Trophoblast cell (in vitro differentiated cells and primary cell): ENCODE results near the gene PAQR7.

Source experiments
- DNase-seq, 2 donors: peaks; one replicate each; pipeline ENCODE4 v3.0.0-alpha.2; 2016
- H2AFZ ChIP-seq: 2 replicates; pipeline ENCODE4 v1.6.1; 2013; ENCODE audit warnings: low read length, moderate library complexity, mild to moderate bottlenecking; ENCODE audit not compliant: insufficient read depth, poor library complexity
- H2AK5ac ChIP-seq: 2 replicates; pipeline ENCODE4 v1.6.1; 2013; ENCODE audit warnings: mild to moderate bottlenecking, low read length
- H2BK120ac ChIP-seq: 2 replicates; pipeline ENCODE4 v1.6.1; 2013; ENCODE audit warnings: low read length, mild to moderate bottlenecking, moderate library complexity; ENCODE audit not compliant: insufficient read depth, poor library complexity
- H2BK12ac ChIP-seq: 2 replicates; pipeline ENCODE4 v1.6.1; 2013; ENCODE audit warnings: mild to moderate bottlenecking, low read length, moderate library complexity
- H2BK5ac ChIP-seq: 2 replicates; pipeline ENCODE4 v1.6.1; 2013; ENCODE audit warnings: low read length, low read depth, moderate library complexity, mild to moderate bottlenecking; ENCODE audit not compliant: poor library complexity
- H3K14ac ChIP-seq: 2 replicates; pipeline ENCODE4 v1.6.1; 2013; ENCODE audit warnings: mild to moderate bottlenecking, low read length
- H3K18ac ChIP-seq: 2 replicates; pipeline ENCODE4 v1.6.1; 2013; ENCODE audit warnings: mild to moderate bottlenecking, low read length
- H3K23ac ChIP-seq: 2 replicates; pipeline ENCODE4 v1.6.1; 2013; ENCODE audit warnings: low read length
- H3K27ac ChIP-seq: 2 replicates; pipeline ENCODE4 v1.5.1; 2013; ENCODE audit warnings: low read depth, mild to moderate bottlenecking, inconsistent platforms, low read length, moderate library complexity
- H3K27me3 ChIP-seq: 2 replicates; pipeline ENCODE4 v1.6.1; 2013; ENCODE audit warnings: inconsistent platforms, mild to moderate bottlenecking, low read length, moderate library complexity; ENCODE audit not compliant: insufficient read depth
- H3K36me3 ChIP-seq, 2 experiments: 1 replicate in 1 of 2; 2 replicates in 1 of 2; pipeline ENCODE4 v1.6.1; 2013; ENCODE audit warnings: low read length in 2 of 2, mild to moderate bottlenecking in 2 of 2, moderate library complexity in 1 of 2; ENCODE audit not compliant: insufficient read depth in 2 of 2, control insufficient read depth in 1 of 2
- H3K4ac ChIP-seq: 2 replicates; pipeline ENCODE4 v1.6.1; 2013; ENCODE audit warnings: low read depth, mild to moderate bottlenecking, low read length, moderate library complexity
- H3K4me1 ChIP-seq, 2 experiments: 1 replicate in 1 of 2; 2 replicates in 1 of 2; pipeline ENCODE4 v1.6.1; 2013; ENCODE audit warnings: low read length in 2 of 2, mild to moderate bottlenecking in 2 of 2, moderate library complexity in 1 of 2; ENCODE audit not compliant: insufficient read depth in 2 of 2, control insufficient read depth in 1 of 2
- H3K4me2 ChIP-seq: 2 replicates; pipeline ENCODE4 v1.6.1; 2013; ENCODE audit warnings: inconsistent platforms, mild to moderate bottlenecking, low read length, moderate library complexity
- H3K4me3 ChIP-seq: 2 replicates; pipeline ENCODE4 v1.5.1; 2013; ENCODE audit warnings: mild to moderate bottlenecking, low read depth, low read length, inconsistent platforms
- H3K79me1 ChIP-seq: one replicate; pipeline ENCODE4 v1.6.1; 2013; ENCODE audit warnings: low read length
- H3K79me2 ChIP-seq: 2 replicates; pipeline ENCODE4 v1.6.1; 2013; ENCODE audit warnings: low read length, mild to moderate bottlenecking; ENCODE audit not compliant: control insufficient read depth, insufficient read depth, poor library complexity
- H3K9ac ChIP-seq: 2 replicates; pipeline ENCODE4 v1.6.1; 2013; ENCODE audit warnings: mild to moderate bottlenecking, low read length
- H3K9me3 ChIP-seq: 2 replicates; pipeline ENCODE4 v1.6.1; 2013; ENCODE audit warnings: low read depth, mild to moderate bottlenecking, control low read depth, inconsistent platforms, low read length; ENCODE audit not compliant: insufficient read depth
- H4K12ac ChIP-seq: 2 replicates; pipeline ENCODE4 v1.6.1; 2013; ENCODE audit warnings: low read depth, mild to moderate bottlenecking, low read length, moderate library complexity
- H4K8ac ChIP-seq: 2 replicates; pipeline ENCODE4 v1.6.1; 2013; ENCODE audit warnings: low read depth, mild to moderate bottlenecking, low read length, moderate library complexity
- H4K91ac ChIP-seq: one replicate; pipeline ENCODE4 v1.6.1; 2013; ENCODE audit warnings: low read depth, mild to moderate bottlenecking, low read length, moderate library complexity
- WGBS: extraction: QIAGEN DNeasy Blood & Tissue Kit; methylation state at CpG from one replicate; pipeline ENCODE4 v1.1.7; 2013; ENCODE audit warnings: missing lambda C conversion rate; ENCODE audit not compliant: insufficient read length, insufficient coverage; ENCODE audit errors: extremely low coverage; 5-methylcytosine and 5-hydroxymethylcytosine counted together

The PAQR7 gene

GRCh38 chr1:25908161-25908560 lies 32.7 kb upstream of the PAQR7 start:
- no peak overlapping the region for H2BK120ac ChIP-seq
- H3K23ac ChIP-seq, result no peak overlapping the region
- no peak overlapping the region for H2BK12ac ChIP-seq
- H2BK5ac ChIP-seq, result no peak overlapping the region
- no peak overlapping the region for H3K27ac ChIP-seq
- no peak overlapping the region for H3K9ac ChIP-seq
- DNase-seq, result no peak
- H2AK5ac ChIP-seq, result no peak overlapping the region
- no peak overlapping the region for H3K4me3 ChIP-seq
- H3K18ac ChIP-seq, result no peak overlapping the region
- no peaks in the 10 kb centered on the region for H3K9me3 ChIP-seq
- no peak overlapping the region for H4K91ac ChIP-seq
- no peak overlapping the region for H3K14ac ChIP-seq
- H3K79me2 ChIP-seq, result peaks cover 14% of the 10 kb centered on the region
- H3K36me3 ChIP-seq, result peaks cover 0 to 3% of the 10 kb centered on the region in 2 experiments
- H3K4me1 ChIP-seq, result peaks cover 6 to 12% of the 10 kb centered on the region in 2 experiments
- no peak overlapping the region for H4K8ac ChIP-seq
- H3K4ac ChIP-seq, result no peak overlapping the region
- H3K4me2 ChIP-seq, result no peak overlapping the region
- WGBS, result no CpG with 5 or more reads among the region's 1 CpG
- H3K79me1 ChIP-seq, result peaks cover 10% of the 10 kb centered on the region
- H4K12ac ChIP-seq, result no peak overlapping the region
- H2AFZ ChIP-seq, result no peak overlapping the region
- no peaks in the 10 kb centered on the region for H3K27me3 ChIP-seq

- H2BK120ac ChIP-seq, result no peak overlapping the region
- H4K8ac ChIP-seq, result no peak overlapping the region
- H3K4me3 ChIP-seq, result no peak overlapping the region
- H2AFZ ChIP-seq, result no peak overlapping the region
- no peaks in the 10 kb centered on the region for H3K27me3 ChIP-seq
- H3K23ac ChIP-seq, result no peak overlapping the region
- H3K79me1 ChIP-seq, result peaks cover 10% of the 10 kb centered on the region
- DNase-seq, result no peak
- no peak overlapping the region for H2BK5ac ChIP-seq
- peaks cover 6 to 12% of the 10 kb centered on the region in 2 experiments for H3K4me1 ChIP-seq
- H3K4ac ChIP-seq, result no peak overlapping the region
- peaks cover 0 to 6% of the 10 kb centered on the region in 2 experiments for H3K36me3 ChIP-seq
- no peak overlapping the region for H2AK5ac ChIP-seq
- H3K9ac ChIP-seq, result no peak overlapping the region
- H4K91ac ChIP-seq, result no peak overlapping the region
- no peaks in the 10 kb centered on the region for H3K9me3 ChIP-seq
- no peak overlapping the region for H3K14ac ChIP-seq
- no peak overlapping the region for H3K27ac ChIP-seq
- H3K18ac ChIP-seq, result no peak overlapping the region
- H2BK12ac ChIP-seq, result no peak overlapping the region
- H3K4me2 ChIP-seq, result no peak overlapping the region
- H3K79me2 ChIP-seq, result peaks cover 14% of the 10 kb centered on the region
- H4K12ac ChIP-seq, result no peak overlapping the region
- no CpG with 5 or more reads among the region's 6 CpGs for WGBS
Measured at GRCh38 chr1:25907601-25908000, 32.1 kb upstream of the PAQR7 start.

- peaks cover 4 to 12% of the 10 kb centered on the region in 2 experiments for H3K4me1 ChIP-seq
Measured at GRCh38 chr1:25906644-25907300, 31.3 kb upstream of the PAQR7 start.

GRCh38 chr1:25905680-25906643 lies 30.5 kb upstream of the PAQR7 start, which contains the start of gene STMN1:
TSS of gene STMN1 (minus strand) at chr1:25906419. CDS start at chr1:25904676, 1,743 bp downstream.
- Histone ChIP-seq H3K4me3 (peak within 1 kb of the TSS; percentile 96), H2BK12ac (peak within 1 kb of the TSS; percentile 61), H3K14ac (peak within 1 kb of the TSS; percentile 92), H2AFZ (peak within 1 kb of the TSS; percentile 91), H3K4me1 (peaks cover 4 to 12% of the 10 kb centered on the region in 2 experiments), H3K79me2 (peaks cover 14% of the 10 kb centered on the region), H3K9ac (peak within 1 kb of the TSS; percentile 98), H3K36me3 (peaks cover 5 to 17% of the 10 kb centered on the region in 2 experiments), H2BK5ac (peak within 1 kb of the TSS; percentile 94), H3K27ac (peak within 1 kb of the TSS; percentile 91), H3K4ac (peak within 1 kb of the TSS; percentile 98), H4K12ac (peak within 1 kb of the TSS; percentile 95), H3K18ac (peak within 1 kb of the TSS; percentile 96), H4K8ac (peak within 1 kb of the TSS; percentile 95), H3K4me2 (peak within 1 kb of the TSS; percentile 96), H4K91ac (peak within 1 kb of the TSS; percentile 97), H3K9me3 (no peaks in the 10 kb centered on the region), H3K23ac (no peak within 1 kb of the TSS), H3K79me1 (peaks cover 10% of the 10 kb centered on the region), H3K27me3 (no peaks in the 10 kb centered on the region), H2BK120ac (peak within 1 kb of the TSS; percentile 85), H2AK5ac (peak within 1 kb of the TSS; percentile 67)
- peak; percentile 53 to 78 for DNase-seq
- WGBS, result no CpG with 5 or more reads among the region's 102 CpGs

More at GRCh38 chr1:25906644-25907300, 31.3 kb upstream of the PAQR7 start:
- peaks cover under 1 to 10% of the 10 kb centered on the region in 2 experiments for H3K36me3 ChIP-seq
- H4K12ac ChIP-seq, result peak overlapping the region; percentile 95
- WGBS, result no CpG with 5 or more reads among the region's 34 CpGs
- peak overlapping the region; percentile 42 for H3K4ac ChIP-seq
- no peaks in the 10 kb centered on the region for H3K27me3 ChIP-seq
- DNase-seq, result peak; percentile 68 to 76
- no peak overlapping the region for H3K27ac ChIP-seq
- peak overlapping the region; percentile 95 for H4K8ac ChIP-seq
- peak overlapping the region; percentile 76 for H4K91ac ChIP-seq
- peak overlapping the region; percentile 77 for H3K4me3 ChIP-seq
- H2BK120ac ChIP-seq, result peak overlapping the region; percentile 73
- peak overlapping the region; percentile 79 for H3K9ac ChIP-seq
- peak overlapping the region; percentile 78 for H3K14ac ChIP-seq
- peak overlapping the region; percentile 61 for H2BK12ac ChIP-seq
- H2AK5ac ChIP-seq, result peak overlapping the region; percentile 42
- no peak overlapping the region for H3K23ac ChIP-seq
- peak overlapping the region; percentile 66 for H3K18ac ChIP-seq
- peaks cover 14% of the 10 kb centered on the region for H3K79me2 ChIP-seq
- peak overlapping the region; percentile 91 for H2AFZ ChIP-seq
- peaks cover 10% of the 10 kb centered on the region for H3K79me1 ChIP-seq
- peak overlapping the region; percentile 96 for H3K4me2 ChIP-seq
- H2BK5ac ChIP-seq, result no peak overlapping the region
- H3K9me3 ChIP-seq, result no peaks in the 10 kb centered on the region
